Liver (tissue), 10 donors: ENCODE data around the gene SPRR2E. TPM values are rescaled to one million over a fixed set of nuclear protein-coding genes. Genes with fewer than 3 reads are reported as not detected.
"Not testable (repeated sequence)": the region's sequence is repeated elsewhere in the genome, so short reads cannot be mapped to it uniquely, and the experiment has no call there.

Experiments used
- DNase-seq: peaks from one replicate; pipeline ENCODE4 v3.0.0-alpha.2; 2017; ENCODE audit warnings: low spot score
- H3K27ac ChIP-seq, 2 donors: one replicate each; pipeline ENCODE4 v1.7.0; 2013; ENCODE audit warnings: inconsistent platforms in 2 of 2, low read length in 2 of 2, control low read depth in 1 of 2, low read depth in 1 of 2, mild to moderate bottlenecking in 1 of 2
- H3K27me3 ChIP-seq, 4 donors: one replicate each; pipeline versions ENCODE4 v1.6.1 to v1.7.0; 2013; ENCODE audit warnings: low read length in 3 of 4, inconsistent platforms in 1 of 4, mild to moderate bottlenecking in 1 of 4, moderate library complexity in 1 of 4; ENCODE audit not compliant: control insufficient read depth in 4 of 4, insufficient read depth in 4 of 4
- H3K36me3 ChIP-seq, 4 donors: one replicate each; pipeline versions ENCODE4 v1.6.1 to v1.7.0; 2013; ENCODE audit warnings: low read length in 3 of 4, mild to moderate bottlenecking in 3 of 4, low read depth in 1 of 4, moderate library complexity in 1 of 4; ENCODE audit not compliant: control insufficient read depth in 4 of 4, insufficient read depth in 3 of 4
- H3K4me1 ChIP-seq, 4 donors: one replicate each; pipeline versions ENCODE4 v1.6.1 to v1.7.0; 2013; ENCODE audit warnings: low read length in 3 of 4, mild to moderate bottlenecking in 3 of 4, moderate library complexity in 1 of 4; ENCODE audit not compliant: control insufficient read depth in 4 of 4, insufficient read depth in 4 of 4
- H3K4me3 ChIP-seq, 3 donors: one replicate each; pipeline versions ENCODE4 v1.6.1 to v1.7.0; 2013; ENCODE audit warnings: low read length in 3 of 3, control low read depth in 1 of 3, low read depth in 1 of 3, mild to moderate bottlenecking in 1 of 3
- H3K9ac ChIP-seq, 2 donors: one replicate each; pipeline ENCODE4 v1.7.0; 2013; ENCODE audit warnings: low read length in 2 of 2, mild to moderate bottlenecking in 2 of 2, moderate library complexity in 2 of 2, control low read depth in 1 of 2, low read depth in 1 of 2
- H3K9me3 ChIP-seq, 4 donors: one replicate each; pipeline versions ENCODE4 v1.6.1 to v1.7.0; 2013; ENCODE audit warnings: low read length in 3 of 4; ENCODE audit not compliant: control insufficient read depth in 4 of 4
- EGR1 ChIP-seq, 2 donors: IDR thresholded peaks; 2 replicates each; pipeline ENCODE4 v1.6.1; 2016 to 2018; ENCODE audit warnings: antibody characterized with exemption in 2 of 2, low read depth in 2 of 2
- FOXA1 ChIP-seq: IDR thresholded peaks from 2 replicates; pipeline ENCODE4 v1.6.1; 2016; ENCODE audit warnings: antibody characterized with exemption
- JUND ChIP-seq, 2 donors: IDR thresholded peaks; 2 replicates each; pipeline ENCODE4 v1.6.1; 2016; ENCODE audit warnings: antibody characterized with exemption in 2 of 2
- NR2F2 ChIP-seq: IDR thresholded peaks from 2 replicates; pipeline ENCODE4 v1.6.1; 2016; ENCODE audit warnings: antibody characterized with exemption
- YY1 ChIP-seq: IDR thresholded peaks from 2 replicates; pipeline ENCODE4 v1.6.1; 2016; ENCODE audit warnings: antibody characterized with exemption, mild to moderate bottlenecking
- WGBS: extraction: QIAGEN DNeasy Blood & Tissue Kit; methylation state at CpG from one replicate; pipeline ENCODE4 v1.1.7; 2013; 5-methylcytosine and 5-hydroxymethylcytosine counted together
- polyA plus RNA-seq, 2 donors: library from polyadenylated mRNA; stranded (reverse) in 1 of 2; unstranded in 1 of 2; fragments of 200-250 nt in 1 of 2; fragments of >200 nt in 1 of 2; fragmentation: Nextera tagmentation in 1 of 2; extraction: Ambion mirVana in 1 of 2; gene quantifications; one replicate each; pipeline versions ENCODE4 v1.2.1 to v1.2.3, GENCODE V29; 2013 to 2015
- small RNA-seq: library from RNA; depleted of rRNA; stranded (forward); fragments of <200 nt; gene quantifications from one replicate; pipeline ENCODE3, GENCODE V24; 2014
- total RNA-seq, 2 donors: library from RNA; depleted of rRNA; stranded (reverse); fragments of >200 nt; gene quantifications; one replicate each; pipeline ENCODE4 v1.2.3, GENCODE V29; 2014
- TF ChIP-seq, protein P1 (sequence below): IDR thresholded peaks from 2 replicates; pipeline ENCODE4 v1.6.1; 2016; ENCODE audit warnings: antibody characterized with exemption
- TF ChIP-seq, protein P2 (sequence below): IDR thresholded peaks from 2 replicates; pipeline ENCODE4 v1.6.1; 2016; ENCODE audit warnings: antibody characterized with exemption, mild to moderate bottlenecking
- TF ChIP-seq, protein P3 (sequence below): fragments of 150-350 bp; IDR thresholded peaks from 2 replicates; pipeline ENCODE4 v1.5.1; 2017; ENCODE audit warnings: improper control_type of control experiment, low read depth, low read length; ENCODE audit not compliant: missing input control
- TF ChIP-seq, protein P4 (sequence below): IDR thresholded peaks from 2 replicates; pipeline ENCODE4 v1.6.1; 2016; ENCODE audit warnings: antibody characterized with exemption
- donor health status: healthy.
- donor health status: healthy.
- donor health status: healthy.
- donor health status: healthy.
- donor health status: healthy.

The SPRR2E gene
- total and polyA plus RNA-seq, 4 donors = not detected

DNA sequence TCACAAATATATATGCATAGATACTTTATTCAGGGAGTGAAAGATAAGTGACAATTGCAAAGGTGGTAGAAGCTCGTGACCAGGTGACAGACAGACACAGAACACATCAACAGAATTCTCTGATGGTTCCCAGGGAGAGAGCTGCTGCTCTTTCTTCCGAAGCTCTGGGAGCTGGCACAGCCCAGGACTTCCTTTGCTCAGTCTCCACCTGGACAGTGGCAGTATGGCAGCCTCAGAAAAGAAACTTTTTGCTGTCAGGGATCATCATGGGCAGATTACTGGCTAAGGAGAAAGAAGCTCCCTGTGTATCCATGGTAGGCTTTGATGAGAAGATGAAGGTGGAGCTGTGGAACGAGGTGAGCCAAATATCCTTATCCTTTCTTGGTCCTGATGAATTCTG is 38.2 kb downstream of the SPRR2E start:
- not testable (repeated sequence) for H3K9me3 ChIP-seq, H3K4me1 ChIP-seq, H3K36me3 ChIP-seq, DNase-seq, H3K9ac ChIP-seq, H3K4me3 ChIP-seq, H3K27ac ChIP-seq, H3K27me3 ChIP-seq
- 46% methylated on average over 3 of the region's 3 CpGs for WGBS

GRCh38 chr1:153049211-153049610 is 45.1 kb downstream of the SPRR2E start:
- H3K9ac ChIP-seq = no peak overlapping the region
- H3K27me3 ChIP-seq = peaks cover 0 to 4% (median 1%) of the 10 kb centered on the region in 4 donors
- H3K4me1 ChIP-seq = no peaks in the 10 kb centered on the region
- H3K36me3 ChIP-seq = no peaks in the 10 kb centered on the region
- no peak overlapping the region for H3K27ac ChIP-seq
- H3K9me3 ChIP-seq = peaks cover 0 to 2% (median 0%) of the 10 kb centered on the region in 4 donors
- no peak overlapping the region for H3K4me3 ChIP-seq
- no peak for DNase-seq
- TF ChIP-seq YY1 (no peak), EGR1 (IDR thresholded peaks at IDR 0.05; ENCODE audit: low read depth in 2 of 2) (no peak), NR2F2 (no peak), JUND (IDR thresholded peaks at IDR 0.05) (no peak), FOXA1 (no peak)
- TF ChIP-seq, protein P1, sequence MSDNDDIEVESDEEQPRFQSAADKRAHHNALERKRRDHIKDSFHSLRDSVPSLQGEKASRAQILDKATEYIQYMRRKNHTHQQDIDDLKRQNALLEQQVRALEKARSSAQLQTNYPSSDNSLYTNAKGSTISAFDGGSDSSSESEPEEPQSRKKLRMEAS = no peak
- TF ChIP-seq, protein P2, sequence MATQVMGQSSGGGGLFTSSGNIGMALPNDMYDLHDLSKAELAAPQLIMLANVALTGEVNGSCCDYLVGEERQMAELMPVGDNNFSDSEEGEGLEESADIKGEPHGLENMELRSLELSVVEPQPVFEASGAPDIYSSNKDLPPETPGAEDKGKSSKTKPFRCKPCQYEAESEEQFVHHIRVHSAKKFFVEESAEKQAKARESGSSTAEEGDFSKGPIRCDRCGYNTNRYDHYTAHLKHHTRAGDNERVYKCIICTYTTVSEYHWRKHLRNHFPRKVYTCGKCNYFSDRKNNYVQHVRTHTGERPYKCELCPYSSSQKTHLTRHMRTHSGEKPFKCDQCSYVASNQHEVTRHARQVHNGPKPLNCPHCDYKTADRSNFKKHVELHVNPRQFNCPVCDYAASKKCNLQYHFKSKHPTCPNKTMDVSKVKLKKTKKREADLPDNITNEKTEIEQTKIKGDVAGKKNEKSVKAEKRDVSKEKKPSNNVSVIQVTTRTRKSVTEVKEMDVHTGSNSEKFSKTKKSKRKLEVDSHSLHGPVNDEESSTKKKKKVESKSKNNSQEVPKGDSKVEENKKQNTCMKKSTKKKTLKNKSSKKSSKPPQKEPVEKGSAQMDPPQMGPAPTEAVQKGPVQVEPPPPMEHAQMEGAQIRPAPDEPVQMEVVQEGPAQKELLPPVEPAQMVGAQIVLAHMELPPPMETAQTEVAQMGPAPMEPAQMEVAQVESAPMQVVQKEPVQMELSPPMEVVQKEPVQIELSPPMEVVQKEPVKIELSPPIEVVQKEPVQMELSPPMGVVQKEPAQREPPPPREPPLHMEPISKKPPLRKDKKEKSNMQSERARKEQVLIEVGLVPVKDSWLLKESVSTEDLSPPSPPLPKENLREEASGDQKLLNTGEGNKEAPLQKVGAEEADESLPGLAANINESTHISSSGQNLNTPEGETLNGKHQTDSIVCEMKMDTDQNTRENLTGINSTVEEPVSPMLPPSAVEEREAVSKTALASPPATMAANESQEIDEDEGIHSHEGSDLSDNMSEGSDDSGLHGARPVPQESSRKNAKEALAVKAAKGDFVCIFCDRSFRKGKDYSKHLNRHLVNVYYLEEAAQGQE = no peak
- TF ChIP-seq, protein P3, sequence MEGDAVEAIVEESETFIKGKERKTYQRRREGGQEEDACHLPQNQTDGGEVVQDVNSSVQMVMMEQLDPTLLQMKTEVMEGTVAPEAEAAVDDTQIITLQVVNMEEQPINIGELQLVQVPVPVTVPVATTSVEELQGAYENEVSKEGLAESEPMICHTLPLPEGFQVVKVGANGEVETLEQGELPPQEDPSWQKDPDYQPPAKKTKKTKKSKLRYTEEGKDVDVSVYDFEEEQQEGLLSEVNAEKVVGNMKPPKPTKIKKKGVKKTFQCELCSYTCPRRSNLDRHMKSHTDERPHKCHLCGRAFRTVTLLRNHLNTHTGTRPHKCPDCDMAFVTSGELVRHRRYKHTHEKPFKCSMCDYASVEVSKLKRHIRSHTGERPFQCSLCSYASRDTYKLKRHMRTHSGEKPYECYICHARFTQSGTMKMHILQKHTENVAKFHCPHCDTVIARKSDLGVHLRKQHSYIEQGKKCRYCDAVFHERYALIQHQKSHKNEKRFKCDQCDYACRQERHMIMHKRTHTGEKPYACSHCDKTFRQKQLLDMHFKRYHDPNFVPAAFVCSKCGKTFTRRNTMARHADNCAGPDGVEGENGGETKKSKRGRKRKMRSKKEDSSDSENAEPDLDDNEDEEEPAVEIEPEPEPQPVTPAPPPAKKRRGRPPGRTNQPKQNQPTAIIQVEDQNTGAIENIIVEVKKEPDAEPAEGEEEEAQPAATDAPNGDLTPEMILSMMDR = no peak
- TF ChIP-seq, protein P4, sequence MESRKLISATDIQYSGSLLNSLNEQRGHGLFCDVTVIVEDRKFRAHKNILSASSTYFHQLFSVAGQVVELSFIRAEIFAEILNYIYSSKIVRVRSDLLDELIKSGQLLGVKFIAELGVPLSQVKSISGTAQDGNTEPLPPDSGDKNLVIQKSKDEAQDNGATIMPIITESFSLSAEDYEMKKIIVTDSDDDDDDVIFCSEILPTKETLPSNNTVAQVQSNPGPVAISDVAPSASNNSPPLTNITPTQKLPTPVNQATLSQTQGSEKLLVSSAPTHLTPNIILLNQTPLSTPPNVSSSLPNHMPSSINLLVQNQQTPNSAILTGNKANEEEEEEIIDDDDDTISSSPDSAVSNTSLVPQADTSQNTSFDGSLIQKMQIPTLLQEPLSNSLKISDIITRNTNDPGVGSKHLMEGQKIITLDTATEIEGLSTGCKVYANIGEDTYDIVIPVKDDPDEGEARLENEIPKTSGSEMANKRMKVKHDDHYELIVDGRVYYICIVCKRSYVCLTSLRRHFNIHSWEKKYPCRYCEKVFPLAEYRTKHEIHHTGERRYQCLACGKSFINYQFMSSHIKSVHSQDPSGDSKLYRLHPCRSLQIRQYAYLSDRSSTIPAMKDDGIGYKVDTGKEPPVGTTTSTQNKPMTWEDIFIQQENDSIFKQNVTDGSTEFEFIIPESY = no peak
- 77% methylated on average over 2 of the region's 2 CpGs for WGBS

Small RNAs within 50 kb of the gene (small RNA-seq; reads per million reads assigned to genes)
- gene SPRR2C = not detected

Other genes starting within 250 kb of the SPRR2E start
- gene LCE7A, start 234.5 kb downstream of the SPRR2E start, total RNA-seq = not detected
- gene LCE7A, start 234.5 kb downstream of the SPRR2E start, polyA plus RNA-seq = not detected
- not detected for gene SMCP, start 216.2 kb downstream of the SPRR2E start, total RNA-seq
- gene SMCP, start 216.2 kb downstream of the SPRR2E start, polyA plus RNA-seq = not detected
- not detected for gene IVL, start 186.0 kb downstream of the SPRR2E start, total RNA-seq
- gene IVL, start 186.0 kb downstream of the SPRR2E start, polyA plus RNA-seq = under 1 TPM in 1 of 2 donors, not detected in 1; 0.02 TPM
- gene SPRR5, start 147.3 kb downstream of the SPRR2E start, total RNA-seq = not detected
- not detected for gene SPRR5, start 147.3 kb downstream of the SPRR2E start, polyA plus RNA-seq
- not detected for gene SPRR4, start 123.9 kb downstream of the SPRR2E start, total RNA-seq
- not detected for gene SPRR4, start 123.9 kb downstream of the SPRR2E start, polyA plus RNA-seq
- not detected for gene SPRR1A, start 110.4 kb downstream of the SPRR2E start, total RNA-seq
- not detected for gene SPRR1A, start 110.4 kb downstream of the SPRR2E start, polyA plus RNA-seq
- not detected for gene SPRR3, start 92.8 kb downstream of the SPRR2E start, total RNA-seq
- under 1 TPM in 1 of 2 donors, not detected in 1; 0.61 TPM for gene SPRR3, start 92.8 kb downstream of the SPRR2E start, polyA plus RNA-seq
- gene SPRR1B, start 63.3 kb downstream of the SPRR2E start, total RNA-seq = not detected
- gene SPRR1B, start 63.3 kb downstream of the SPRR2E start, polyA plus RNA-seq = not detected
- gene SPRR2D, start 53.4 kb downstream of the SPRR2E start, total RNA-seq = not detected
- gene SPRR2D, start 53.4 kb downstream of the SPRR2E start, polyA plus RNA-seq = under 1 TPM in 1 of 2 donors, not detected in 1; 0.09 TPM
- gene SPRR2A, start 37.0 kb downstream of the SPRR2E start, total RNA-seq = not detected
- gene SPRR2A, start 37.0 kb downstream of the SPRR2E start, polyA plus RNA-seq = not detected
- gene SPRR2B, start 22.9 kb downstream of the SPRR2E start, total RNA-seq = not detected
- gene SPRR2B, start 22.9 kb downstream of the SPRR2E start, polyA plus RNA-seq = not detected
- not detected for gene SPRR2F, start 19.0 kb upstream of the SPRR2E start, total RNA-seq
- gene SPRR2F, start 19.0 kb upstream of the SPRR2E start, polyA plus RNA-seq = not detected
- gene SPRR2G, start 56.4 kb upstream of the SPRR2E start, total RNA-seq = not detected
- gene SPRR2G, start 56.4 kb upstream of the SPRR2E start, polyA plus RNA-seq = not detected
- gene LELP1, start 108.9 kb upstream of the SPRR2E start, total RNA-seq = not detected
- gene LELP1, start 108.9 kb upstream of the SPRR2E start, polyA plus RNA-seq = not detected
- gene PRR9, start 123.1 kb upstream of the SPRR2E start, total RNA-seq = not detected
- not detected for gene PRR9, start 123.1 kb upstream of the SPRR2E start, polyA plus RNA-seq
- not detected for gene LORICRIN, start 165.2 kb upstream of the SPRR2E start, total RNA-seq
- not detected for gene LORICRIN, start 165.2 kb upstream of the SPRR2E start, polyA plus RNA-seq
- gene PGLYRP3, start 218.4 kb upstream of the SPRR2E start, total RNA-seq = not detected
- not detected for gene PGLYRP3, start 218.4 kb upstream of the SPRR2E start, polyA plus RNA-seq